G401 (cell line): ENCODE results near the gene KCNMB1. TPM values are rescaled to one million over a fixed set of nuclear protein-coding genes. Genes with fewer than 3 reads are reported as not detected.
A peak's percentile ranks its signal among the peaks of the same experiment; 100 is the strongest.

ENCODE experiments used
- DNase-seq: peaks from one replicate; pipeline ENCODE4 v3.0.0-alpha.2; 2015; ENCODE audit warnings: low spot score
- in situ Hi-C: cut with HindIII; loops from 2 replicates; pipeline ENCODE4 v1.10.0; 2016; ENCODE audit warnings: low sequenced_read_pairs, mixed read lengths
- total RNA-seq: library from RNA; depleted of rRNA; stranded (reverse); fragments of >200 nt; shearing (Covaris generic); gene quantifications from 2 replicates; pipeline ENCODE4 v1.2.3, GENCODE V29; 2014; rRNA removed

Gene KCNMB1, protein sequence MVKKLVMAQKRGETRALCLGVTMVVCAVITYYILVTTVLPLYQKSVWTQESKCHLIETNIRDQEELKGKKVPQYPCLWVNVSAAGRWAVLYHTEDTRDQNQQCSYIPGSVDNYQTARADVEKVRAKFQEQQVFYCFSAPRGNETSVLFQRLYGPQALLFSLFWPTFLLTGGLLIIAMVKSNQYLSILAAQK
- not detected in 2 replicates for total RNA-seq

DNA sequence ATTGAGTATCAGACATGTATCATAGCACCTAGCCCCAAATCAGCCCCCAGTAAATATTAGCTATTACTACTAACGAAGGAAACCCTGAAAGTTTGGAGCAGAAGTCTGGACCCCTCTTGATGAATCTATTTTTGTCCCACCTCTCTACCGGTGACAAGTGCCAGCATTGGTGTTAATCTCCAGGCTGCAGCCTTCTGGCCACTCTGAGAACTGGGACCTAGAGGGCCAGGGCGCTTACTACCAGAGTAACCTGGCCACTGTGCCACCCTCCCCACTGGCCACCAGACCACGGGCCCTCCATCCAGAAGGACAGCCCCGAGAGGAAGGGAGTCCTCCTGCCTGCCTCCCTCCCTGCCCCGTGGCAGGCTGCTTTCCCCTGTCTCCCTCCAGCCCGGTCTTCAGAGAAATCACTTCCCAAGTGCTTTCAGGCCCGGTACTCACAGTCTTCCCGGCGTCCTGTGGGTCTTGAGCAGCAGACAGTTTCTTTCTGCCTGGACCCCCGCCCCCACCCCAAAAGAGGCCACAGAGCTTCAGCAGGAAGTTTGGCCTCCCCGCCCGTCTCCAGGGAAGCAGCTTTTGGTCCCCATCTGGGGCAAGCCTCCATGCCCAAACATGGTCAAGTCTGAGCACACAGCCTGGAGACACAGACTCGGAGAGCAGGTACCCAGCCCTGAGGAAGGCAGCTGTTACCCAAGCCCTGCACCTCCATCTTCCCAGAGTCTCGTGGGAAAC is at the start of gene KCNMB1:
KCNMB1 (minus strand) TSS at position 550 of the 732 bp plus-strand sequence. CDS start 3,920 bp downstream, outside the sequence.
- DNase-seq = no peak
- in situ Hi-C loops = no loop called here

DNA sequence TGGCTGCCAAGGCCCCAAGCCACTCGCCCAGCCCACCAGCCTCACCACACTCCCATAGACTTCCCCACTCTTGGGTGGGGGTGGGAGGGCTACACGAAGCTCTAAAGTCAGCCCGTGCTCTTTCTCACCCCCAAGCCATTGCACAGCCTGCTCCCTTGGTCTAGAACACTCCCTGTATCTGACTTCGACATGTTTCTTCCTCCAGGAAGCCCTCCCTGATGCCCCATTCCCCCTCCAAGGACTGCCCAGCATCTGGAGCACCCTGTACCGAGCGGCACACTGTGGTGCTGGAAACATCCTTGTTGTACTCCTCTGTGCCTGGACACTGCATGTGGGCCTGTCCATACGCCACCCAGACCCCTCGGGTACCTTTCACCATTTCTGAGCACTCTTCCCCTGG is 49.4 kb upstream of the KCNMB1 start:
- no peak for DNase-seq
- in situ Hi-C loops = no loop called here

DNA sequence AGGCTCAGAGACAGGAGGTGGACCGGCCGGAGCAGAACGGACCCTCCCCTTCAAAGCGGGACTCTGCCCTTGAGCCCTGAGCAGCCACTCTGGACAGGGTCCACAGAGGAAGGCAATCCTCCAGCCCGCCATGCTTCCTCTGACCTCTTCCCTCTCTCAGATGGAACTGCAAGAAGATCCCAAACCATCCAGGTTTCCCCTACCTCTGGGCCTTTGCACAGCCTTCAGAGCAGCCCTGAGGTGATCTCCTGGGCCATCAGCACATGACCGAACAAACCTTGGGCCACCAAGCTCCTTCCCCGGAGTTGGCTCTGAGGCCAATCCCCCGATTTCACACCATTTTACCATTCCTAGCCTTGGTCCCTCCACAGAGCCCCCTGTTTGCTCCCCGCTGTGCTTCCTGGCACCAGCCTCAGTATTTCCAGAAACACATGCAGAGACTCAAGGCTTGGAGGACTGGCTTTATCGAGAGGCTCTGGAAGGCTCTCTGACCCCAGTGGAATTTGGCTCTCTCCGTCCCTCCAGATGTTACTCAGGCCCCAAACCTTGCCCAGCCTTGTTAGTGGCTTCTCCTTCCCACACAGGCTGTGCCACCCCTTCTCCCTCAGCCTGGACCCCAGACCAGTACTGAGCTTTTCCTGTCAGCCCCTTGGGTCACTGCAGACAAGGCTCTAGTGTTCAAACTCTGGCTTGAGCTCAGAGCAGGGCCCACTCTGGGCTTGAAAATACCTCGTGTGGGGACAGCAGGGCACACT is 48.6 kb upstream of the KCNMB1 start:
- in situ Hi-C loops = no loop called here
- DNase-seq = no peak

DNA sequence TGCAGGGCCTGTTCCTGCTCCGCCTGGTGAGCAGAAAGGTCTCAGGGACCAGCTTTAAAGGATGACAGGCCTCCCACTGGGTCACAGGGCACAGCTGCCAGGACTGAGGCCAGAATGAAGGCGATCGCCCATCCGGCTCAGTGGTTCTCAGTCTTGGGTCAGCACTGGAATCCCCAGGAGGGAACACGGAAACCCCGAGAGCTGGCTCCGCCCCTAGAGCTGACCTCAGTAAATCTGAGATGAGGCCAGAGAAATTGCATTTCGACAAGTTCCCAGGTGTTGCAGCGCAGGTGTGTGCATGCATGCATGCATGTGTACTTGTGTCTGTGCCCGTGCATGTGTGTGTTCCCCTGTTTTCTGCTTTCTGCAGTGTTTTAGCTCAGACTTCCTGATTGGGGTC is 47.2 kb upstream of the KCNMB1 start:
- DNase-seq = no peak
- in situ Hi-C loops = no loop called here

DNA sequence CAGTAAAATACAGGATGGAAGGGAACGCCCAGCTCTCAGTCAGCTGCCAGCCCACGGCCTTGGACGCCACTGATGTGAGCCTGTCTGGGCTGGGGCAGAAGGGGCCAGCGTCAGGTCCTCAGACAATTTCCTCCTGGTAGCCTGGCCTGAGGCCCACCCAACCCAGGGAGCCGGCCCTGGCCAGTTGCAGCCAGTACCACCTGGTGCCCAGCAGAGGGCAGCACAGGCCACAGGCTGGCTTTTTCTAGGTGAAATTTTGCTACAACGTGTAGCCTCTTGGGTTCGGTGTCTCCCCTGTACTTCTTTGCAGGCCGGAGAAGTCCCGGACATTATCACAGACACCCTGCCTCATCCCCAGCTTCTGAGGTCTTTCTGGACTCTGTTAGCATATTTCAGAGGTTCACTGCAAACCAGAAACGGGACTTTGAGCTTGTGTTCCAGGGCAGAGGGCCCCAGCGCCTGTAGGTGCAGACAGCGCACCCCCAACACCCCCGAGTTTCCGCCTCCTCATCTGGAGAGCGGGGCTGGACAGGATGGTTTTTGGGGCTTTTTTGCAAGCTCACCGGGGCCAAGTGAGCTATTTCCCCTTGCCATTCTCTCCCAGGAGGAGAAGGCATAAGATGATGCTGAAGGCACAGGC is 45.9 kb upstream of the KCNMB1 start:
- peak; percentile 73 for DNase-seq
- in situ Hi-C loops = no loop called here

DNA sequence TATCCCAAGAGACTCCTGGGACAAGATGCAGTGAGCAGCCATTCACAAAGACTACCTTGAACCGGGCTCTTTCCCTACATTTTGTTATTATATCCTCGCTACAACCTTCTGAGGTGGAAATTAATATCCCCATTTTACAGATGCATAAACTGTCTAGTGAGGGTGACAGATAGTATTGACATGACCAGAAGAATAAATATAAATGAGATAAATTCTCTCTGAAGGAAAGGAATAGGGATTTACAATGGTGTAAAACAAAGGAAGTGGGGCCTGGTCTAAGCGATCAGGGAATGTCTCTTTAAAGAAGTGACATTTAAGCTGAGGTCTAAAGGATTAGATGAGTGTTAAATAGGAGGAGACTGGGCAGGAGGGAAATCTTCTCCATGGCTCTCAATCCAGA is 43.5 kb upstream of the KCNMB1 start:
- DNase-seq = no peak
- in situ Hi-C loops = no loop called here

DNA sequence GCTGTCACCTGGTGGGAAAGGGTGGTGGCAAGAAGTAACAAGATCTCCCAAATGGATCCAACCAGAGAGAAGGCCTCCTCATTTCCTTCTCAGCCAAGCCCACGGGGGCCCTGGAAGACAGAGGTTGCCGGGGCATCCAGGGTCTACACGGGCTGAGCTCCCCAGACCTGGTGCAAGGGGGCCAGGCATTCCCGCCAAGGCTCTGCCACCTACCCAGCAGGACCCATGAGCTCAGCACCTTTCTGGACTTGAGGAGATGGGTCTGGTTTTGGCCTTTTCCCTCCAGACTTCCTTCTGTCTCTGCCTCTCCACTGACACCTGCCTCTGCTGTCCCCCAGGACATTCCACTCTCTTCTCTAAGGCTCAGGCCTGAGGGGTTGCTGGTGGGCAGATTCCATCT is 42.4 kb upstream of the KCNMB1 start:
- no peak for DNase-seq
- in situ Hi-C loops = no loop called here

DNA sequence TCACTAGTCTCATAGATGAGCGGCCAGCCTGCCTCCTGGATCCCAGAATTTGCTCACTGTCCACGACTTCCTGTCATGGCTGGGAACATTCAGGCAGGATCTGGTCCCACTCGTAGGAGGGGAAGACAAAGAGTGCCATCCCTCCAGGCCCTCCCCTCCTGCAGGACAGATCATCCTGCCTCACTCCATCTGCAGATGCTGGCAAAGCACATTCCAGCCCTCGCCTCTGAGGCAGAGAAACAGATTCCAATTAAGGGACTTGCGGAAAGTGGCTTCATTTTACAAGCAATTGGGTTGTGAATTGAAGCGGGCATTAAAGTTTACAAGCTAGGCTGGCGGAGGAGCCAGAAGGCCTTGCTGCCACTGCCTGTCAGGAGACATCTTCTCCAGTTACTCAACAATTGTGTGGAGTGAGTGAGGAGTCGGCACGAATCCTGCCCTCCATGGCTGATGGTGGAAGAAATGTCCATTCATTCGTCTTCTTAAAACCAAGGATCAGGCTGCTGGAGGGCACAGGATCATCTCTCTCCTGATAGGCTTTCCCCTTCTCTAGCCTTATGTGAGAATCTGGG is 41.8 kb upstream of the KCNMB1 start:
- in situ Hi-C loops = no loop called here
- DNase-seq = no peak

DNA sequence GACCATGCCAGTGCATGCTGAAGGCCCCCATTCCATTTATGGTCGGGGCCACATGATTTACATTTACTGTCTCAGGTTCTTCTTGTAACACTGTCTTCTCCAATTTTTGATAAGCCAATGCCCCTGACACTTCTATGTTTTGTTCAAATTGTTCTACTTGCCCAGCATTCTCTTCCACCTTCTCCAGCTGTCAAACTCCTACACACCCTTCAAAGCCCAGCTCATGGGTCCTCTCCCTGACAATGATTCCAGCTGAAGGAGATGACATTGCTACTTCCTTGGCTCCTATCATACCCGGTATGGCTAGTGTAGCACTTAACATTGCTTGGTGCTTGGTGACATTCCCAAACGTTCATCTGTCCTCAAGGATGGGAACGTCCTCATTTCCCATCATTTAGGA is 41.1 kb upstream of the KCNMB1 start:
- in situ Hi-C loops = no loop called here
- no peak for DNase-seq

DNA sequence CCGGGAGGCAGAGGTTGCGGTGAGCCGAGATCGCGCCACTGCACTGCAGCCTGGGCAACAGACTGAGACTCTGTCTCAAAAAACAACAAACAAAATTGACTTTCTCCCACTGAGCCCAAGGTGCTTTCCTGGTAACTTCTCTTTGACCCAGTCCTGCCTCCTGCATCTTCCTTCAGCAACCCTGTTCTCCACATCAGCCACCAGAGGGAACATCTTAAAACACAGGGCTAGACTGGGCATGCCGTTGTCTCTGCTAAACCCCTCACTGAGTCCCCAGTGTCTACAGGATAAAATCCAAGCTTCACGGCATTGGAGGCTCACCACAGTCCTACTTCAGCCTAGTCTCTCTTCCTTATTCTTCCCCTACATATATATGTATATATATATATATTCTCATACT is 39.8 kb upstream of the KCNMB1 start:
- DNase-seq = no peak
- in situ Hi-C loops = no loop called here

DNA sequence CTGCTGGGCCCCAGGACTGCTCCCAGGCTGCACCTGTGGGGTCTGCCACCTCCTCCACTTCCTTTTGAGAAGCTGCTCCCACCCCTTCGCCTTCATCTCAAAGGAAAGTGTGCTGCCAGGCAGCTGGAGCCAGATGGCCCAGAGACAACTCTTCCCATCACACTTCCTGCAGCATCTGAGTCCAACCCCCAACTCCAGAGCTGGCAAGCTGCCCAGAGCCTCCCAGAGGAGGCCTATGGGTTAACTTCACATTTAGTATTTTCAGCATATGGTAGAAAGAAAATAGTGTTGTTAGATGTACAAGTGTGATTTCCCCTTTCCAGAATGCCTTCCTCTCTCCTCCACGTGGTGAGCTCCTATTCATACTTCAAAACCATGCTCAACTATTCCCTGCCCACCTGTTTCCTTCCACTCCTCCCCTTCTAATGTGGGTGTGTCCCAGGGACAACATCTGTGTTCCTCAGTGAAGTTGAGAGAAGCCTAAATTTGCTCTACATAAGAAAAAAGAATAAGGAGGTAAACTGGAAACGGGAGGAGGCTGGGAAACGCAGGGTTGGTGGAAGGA is 38.6 kb upstream of the KCNMB1 start:
- in situ Hi-C loops = no loop called here
- DNase-seq = no peak

DNA sequence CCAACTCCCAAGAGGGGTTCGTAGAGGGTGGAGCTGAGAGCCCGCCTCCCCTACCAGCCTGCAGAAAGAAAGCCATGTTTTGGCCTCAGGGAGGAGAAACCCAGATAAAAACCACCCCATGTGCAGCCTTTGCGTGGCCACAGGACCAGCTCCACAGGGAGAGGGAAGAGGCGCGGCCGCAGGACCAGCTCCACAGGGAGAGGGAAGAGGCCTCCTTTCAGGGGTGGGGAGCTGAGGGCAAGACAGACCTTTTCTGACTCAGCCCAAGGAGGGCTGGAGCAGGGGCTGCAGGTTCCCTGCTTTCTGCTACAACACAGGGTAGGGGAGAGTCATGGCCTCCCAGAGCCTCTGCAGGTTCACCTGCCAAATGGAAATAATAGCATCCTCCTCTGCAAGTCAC is 37.6 kb upstream of the KCNMB1 start:
- no peak for DNase-seq
- in situ Hi-C loops = no loop called here

DNA sequence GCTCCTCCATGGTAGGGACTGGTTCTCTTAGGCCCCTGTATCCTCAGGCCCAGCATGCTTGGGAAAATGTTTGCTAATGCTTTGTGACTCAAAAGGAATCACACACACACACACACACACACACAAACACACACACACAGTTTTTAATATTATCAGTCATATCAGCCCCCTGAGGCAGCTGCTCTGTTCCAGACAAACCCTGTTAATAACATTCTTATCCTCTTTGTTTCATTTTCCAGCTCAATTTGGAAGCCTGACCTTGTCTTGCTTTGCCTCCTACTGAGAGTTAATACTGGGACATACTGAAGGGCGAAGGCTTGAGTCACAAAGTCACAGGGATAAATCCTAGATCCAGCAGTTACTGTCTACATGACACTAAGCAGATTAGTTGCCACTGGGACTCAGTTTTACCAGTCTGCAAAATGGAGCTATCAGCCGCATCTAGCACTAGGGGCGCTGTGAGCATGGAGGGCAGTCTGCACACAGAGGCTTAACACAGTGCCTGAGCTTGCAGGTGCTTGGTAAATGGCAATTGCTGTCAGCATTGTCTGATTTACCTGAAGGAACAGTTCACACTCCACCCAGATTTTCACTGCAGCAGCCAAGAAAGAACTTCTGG is 37.1 kb upstream of the KCNMB1 start:
- in situ Hi-C loops = no loop called here
- DNase-seq = no peak

DNA sequence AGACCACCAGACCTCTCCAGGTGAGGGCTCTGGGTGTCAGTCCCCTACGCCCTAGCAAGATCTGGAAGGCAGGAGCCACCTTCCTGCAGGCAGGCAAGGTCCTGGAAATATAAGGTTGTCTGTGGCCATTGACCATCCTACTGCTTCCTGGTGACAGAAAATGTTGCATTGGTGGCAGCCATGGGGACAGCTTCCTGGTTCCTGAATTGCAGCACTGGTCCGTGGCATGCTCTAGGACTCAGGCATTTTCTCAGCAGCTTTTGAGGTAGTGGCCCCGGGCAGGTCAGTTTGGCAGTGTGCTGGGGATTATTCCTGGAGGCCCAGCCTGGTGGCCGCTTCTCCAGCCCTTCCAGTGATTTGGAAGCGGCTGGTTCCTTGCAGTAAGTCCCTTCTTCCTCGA is 36.6 kb upstream of the KCNMB1 start:
- DNase-seq = no peak
- in situ Hi-C loops = no loop called here

DNA sequence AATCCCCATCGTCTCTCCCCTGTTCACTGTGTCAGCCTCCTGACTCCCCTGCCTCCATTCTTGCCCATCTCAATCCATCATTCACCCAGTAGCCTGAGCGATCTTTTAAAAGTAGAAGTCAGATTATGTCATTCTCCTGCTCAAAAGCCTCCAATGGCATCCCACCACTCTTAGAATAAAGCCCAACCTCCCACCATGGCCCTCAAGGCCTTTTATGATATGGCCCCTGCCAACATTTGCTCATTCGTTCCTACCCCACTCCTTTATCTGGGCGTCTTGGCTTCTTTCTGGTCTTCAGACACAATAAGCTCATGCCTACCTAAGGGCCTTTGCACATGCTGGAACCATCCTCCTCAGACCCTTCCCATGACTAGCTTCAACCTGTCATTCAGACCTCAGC is 35.5 kb upstream of the KCNMB1 start:
- DNase-seq = no peak
- in situ Hi-C loops = no loop called here

DNA sequence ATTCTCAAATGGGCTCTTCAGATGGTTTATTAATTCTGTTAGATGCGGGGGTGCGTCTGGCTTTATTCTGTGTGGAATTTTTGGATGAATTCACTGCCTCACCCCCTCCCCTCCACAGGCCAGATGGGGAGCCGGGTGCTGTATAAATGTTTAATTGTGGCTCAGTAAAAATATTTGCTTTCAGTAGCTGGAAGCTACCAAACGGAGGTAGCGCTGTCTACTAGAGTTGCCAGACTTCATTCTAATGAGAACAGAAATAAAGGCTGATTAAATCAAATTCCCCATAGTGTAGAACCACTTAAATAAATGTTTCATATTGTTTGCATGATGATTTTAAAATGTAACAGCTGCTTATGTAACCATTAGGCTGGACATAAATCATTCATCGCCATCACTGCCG is 34.5 kb upstream of the KCNMB1 start:
- in situ Hi-C loops = no loop called here
- no peak for DNase-seq

DNA sequence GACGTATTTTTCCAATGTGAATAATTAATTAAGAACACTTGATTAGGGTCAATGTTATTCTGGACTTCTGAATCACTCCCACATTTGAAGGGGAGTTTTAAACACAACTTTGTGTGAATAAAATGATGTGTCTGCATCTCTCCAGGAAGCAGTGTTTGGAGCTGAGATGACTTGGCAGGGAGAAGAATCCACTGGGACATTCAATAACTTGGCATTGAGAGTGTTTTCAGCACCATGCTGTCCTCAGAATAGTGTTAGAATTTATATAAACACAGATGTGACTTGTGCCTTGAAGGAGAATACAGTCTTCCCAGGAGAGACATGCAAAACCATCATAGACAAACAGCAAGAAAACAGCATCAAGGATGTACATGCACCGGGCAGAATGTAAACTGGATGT is 32.7 kb upstream of the KCNMB1 start:
- in situ Hi-C loops = no loop called here
- DNase-seq = no peak

DNA sequence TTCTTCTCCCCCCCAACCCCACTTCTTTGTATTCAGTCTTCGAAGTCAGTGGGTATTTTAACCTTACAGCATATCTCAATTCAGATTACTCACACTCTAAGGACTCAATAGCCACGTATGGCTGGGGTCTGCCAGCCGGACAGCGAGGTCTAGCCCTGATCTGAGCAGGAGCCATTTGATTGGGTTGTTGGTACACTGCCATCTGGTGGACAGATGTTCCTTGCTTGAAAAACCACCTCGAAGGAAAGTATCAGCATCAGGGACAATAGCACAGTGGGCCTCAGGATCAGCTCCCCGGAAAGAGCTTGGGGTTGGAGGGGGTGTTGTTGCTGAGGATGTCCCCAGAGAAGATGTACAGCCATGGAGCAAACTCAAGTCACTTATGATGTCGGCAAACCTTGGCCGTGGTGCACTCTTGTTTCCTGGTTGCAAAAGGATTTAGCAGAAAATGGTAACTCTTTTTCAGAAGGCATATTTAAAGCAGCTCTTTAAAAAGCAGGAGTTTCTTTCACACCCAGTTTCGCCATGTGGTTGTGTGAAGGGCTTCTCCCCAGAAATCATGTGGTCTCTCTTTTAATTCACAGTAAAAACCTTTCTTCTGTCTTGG is 31.7 kb upstream of the KCNMB1 start:
- DNase-seq = peak; percentile 65
- in situ Hi-C loops = no loop called here

DNA sequence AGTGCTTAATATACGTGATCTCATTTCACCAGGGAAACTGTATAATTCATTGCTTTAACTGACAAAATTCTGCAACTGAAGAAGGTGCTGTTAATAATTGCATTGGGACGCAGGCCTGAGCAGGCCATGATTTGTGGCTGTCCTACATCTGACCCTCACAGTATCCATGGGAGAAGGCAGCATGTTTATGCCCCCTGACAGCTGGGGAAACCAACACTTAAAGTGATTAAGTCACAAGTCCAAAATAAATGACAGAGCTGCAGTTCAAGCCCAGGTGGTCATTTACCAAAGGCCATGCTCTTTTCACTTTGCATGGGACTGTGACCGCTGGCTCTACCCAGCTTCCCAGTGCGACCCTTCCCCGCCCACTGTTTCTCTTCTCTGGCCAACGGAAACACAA is 30.5 kb upstream of the KCNMB1 start:
- in situ Hi-C loops = no loop called here
- no peak for DNase-seq
